Astrocyte (in vitro differentiated cells and primary cell): Measurements from ENCODE around the gene ZNF276. TPM values are rescaled to one million over a fixed set of nuclear protein-coding genes. Genes with fewer than 3 reads are reported as not detected.

Experiments used
- DNase-seq: peaks from one replicate; pipeline ENCODE4 v3.0.0-alpha.2; 2010; ENCODE audit warnings: low read depth
- FAIRE-seq: peaks from 2 replicates; lab custom pipeline; 2011; peaks lifted over from hg19 to GRCh38; lab: Jason Lieb, UNC
- H2AFZ ChIP-seq: 2 replicates; pipeline ENCODE4 v1.6.0; 2012; ENCODE audit warnings: low read depth, low read length, inconsistent platforms
- H3K27ac ChIP-seq: 2 replicates; pipeline ENCODE4 v1.5.1; 2011; ENCODE audit warnings: low read depth, low read length, inconsistent platforms
- H3K27me3 ChIP-seq: 2 replicates; pipeline ENCODE4 v1.6.0; 2011; ENCODE audit warnings: low read length, inconsistent platforms; ENCODE audit not compliant: insufficient read depth
- H3K36me3 ChIP-seq: 2 replicates; pipeline ENCODE4 v1.5.1; 2011; ENCODE audit warnings: low read length, inconsistent platforms; ENCODE audit not compliant: insufficient read depth
- H3K4me1 ChIP-seq: 2 replicates; pipeline ENCODE4 v1.5.1; 2011; ENCODE audit warnings: low read length, inconsistent platforms; ENCODE audit not compliant: insufficient read depth
- H3K4me2 ChIP-seq: 2 replicates; pipeline ENCODE4 v1.6.0; 2012; ENCODE audit warnings: low read length, inconsistent platforms
- H3K4me3 ChIP-seq: 2 replicates; pipeline ENCODE4 v1.5.1; 2011; ENCODE audit warnings: low read depth, mild to moderate bottlenecking, low read length, inconsistent platforms; ENCODE audit not compliant: insufficient read depth
- H3K79me2 ChIP-seq: 2 replicates; pipeline ENCODE4 v1.6.0; 2012; ENCODE audit warnings: mild to moderate bottlenecking, low read length, inconsistent platforms; ENCODE audit not compliant: insufficient read depth
- H3K9ac ChIP-seq: 2 replicates; pipeline ENCODE4 v1.6.0; 2012; ENCODE audit warnings: mild to moderate bottlenecking, low read length, inconsistent platforms
- H3K9me3 ChIP-seq: 2 replicates; pipeline ENCODE4 v1.5.1; 2012; ENCODE audit warnings: low read depth, mild to moderate bottlenecking, low read length, inconsistent platforms; ENCODE audit not compliant: insufficient read depth
- H4K20me1 ChIP-seq: 2 replicates; pipeline ENCODE4 v1.6.0; 2012; ENCODE audit warnings: low read length, inconsistent platforms; ENCODE audit not compliant: insufficient read depth
- H3K27ac Mint-ChIP-seq: one replicate; pipeline ENCODE4 v1.8.0; 2021; ENCODE audit warnings: mild to moderate bottlenecking, mixed read lengths; ENCODE audit not compliant: unreplicated experiment
- H3K27me3 Mint-ChIP-seq: one replicate; pipeline ENCODE4 v1.8.0; 2021; ENCODE audit warnings: low read depth, mixed read lengths; ENCODE audit not compliant: unreplicated experiment
- H3K36me3 Mint-ChIP-seq: one replicate; pipeline ENCODE4 v1.8.0; 2021; ENCODE audit warnings: low read depth, mixed read lengths; ENCODE audit not compliant: unreplicated experiment
- H3K4me1 Mint-ChIP-seq: one replicate; pipeline ENCODE4 v1.8.0; 2021; ENCODE audit warnings: low read depth, mixed read lengths; ENCODE audit not compliant: unreplicated experiment
- H3K4me3 Mint-ChIP-seq: one replicate; pipeline ENCODE4 v1.8.0; 2021; ENCODE audit warnings: mild to moderate bottlenecking, moderate library complexity, mixed read lengths; ENCODE audit not compliant: unreplicated experiment
- H3K9me3 Mint-ChIP-seq: one replicate; pipeline ENCODE4 v1.8.0; 2021; ENCODE audit warnings: mild to moderate bottlenecking, mixed read lengths; ENCODE audit not compliant: unreplicated experiment
- EZH2 ChIP-seq: IDR thresholded peaks from 2 replicates; pipeline ENCODE4 v1.6.1; 2012; ENCODE audit warnings: mild to moderate bottlenecking, low read length, inconsistent platforms; ENCODE audit not compliant: insufficient read depth
- total RNA-seq: library from RNA; stranded (reverse); gene quantifications from 2 replicates; pipeline ENCODE4 v1.2.1, GENCODE V29; 2021
- TF ChIP-seq, protein P1 (sequence below): IDR thresholded peaks from 2 replicates; pipeline ENCODE4 v1.5.1; 2011; ENCODE audit warnings: low read depth, mild to moderate bottlenecking, inconsistent platforms, low read length, moderate library complexity; ENCODE audit not compliant: insufficient read depth

Gene ZNF276
- total RNA-seq, 1 donor from 2014 or later = 21.6 TPM

DNA sequence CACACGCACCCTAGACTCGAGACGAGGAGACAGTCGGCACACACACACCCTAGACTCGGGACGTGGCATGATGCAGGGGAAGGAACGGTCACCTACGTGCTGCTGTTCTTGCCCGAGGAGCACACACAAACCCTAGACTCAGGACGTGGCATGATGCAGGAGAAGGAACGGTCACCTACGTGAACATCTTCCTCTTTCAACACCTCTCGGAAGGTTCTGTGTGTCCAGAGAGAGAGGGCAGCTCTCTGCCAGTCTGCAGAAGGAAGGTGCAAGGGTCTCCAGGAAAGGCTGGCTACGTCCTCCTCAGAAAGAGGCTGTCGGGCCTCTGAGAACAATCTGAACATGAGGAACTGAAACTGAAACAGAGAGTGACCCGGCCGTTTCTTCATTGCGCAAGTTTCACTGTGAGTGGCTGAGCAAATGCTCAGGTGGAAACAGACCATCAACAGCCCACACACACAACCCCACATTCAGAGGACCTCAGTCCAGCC lies 43.4 kb downstream of the ZNF276 start:
- no peak overlapping the region for H3K4me3 ChIP-seq
- peaks cover 15% of the 10 kb centered on the region for H3K36me3 ChIP-seq
- no peaks in the 10 kb centered on the region for H3K4me1 ChIP-seq
- no peak for DNase-seq
- no peaks in the 10 kb centered on the region for H3K79me2 ChIP-seq
- H3K4me2 ChIP-seq = no peak overlapping the region
- Mint-ChIP-seq H3K9me3 (no peaks in the 10 kb centered on the region), H3K27me3 (no peaks in the 10 kb centered on the region), H3K36me3 (peaks cover 6% of the 10 kb centered on the region), H3K27ac (no peak overlapping the region), H3K4me3 (no peak overlapping the region), H3K4me1 (no peaks in the 10 kb centered on the region)
- H2AFZ ChIP-seq = no peak overlapping the region
- H4K20me1 ChIP-seq = no peaks in the 10 kb centered on the region
- TF ChIP-seq, protein P1, sequence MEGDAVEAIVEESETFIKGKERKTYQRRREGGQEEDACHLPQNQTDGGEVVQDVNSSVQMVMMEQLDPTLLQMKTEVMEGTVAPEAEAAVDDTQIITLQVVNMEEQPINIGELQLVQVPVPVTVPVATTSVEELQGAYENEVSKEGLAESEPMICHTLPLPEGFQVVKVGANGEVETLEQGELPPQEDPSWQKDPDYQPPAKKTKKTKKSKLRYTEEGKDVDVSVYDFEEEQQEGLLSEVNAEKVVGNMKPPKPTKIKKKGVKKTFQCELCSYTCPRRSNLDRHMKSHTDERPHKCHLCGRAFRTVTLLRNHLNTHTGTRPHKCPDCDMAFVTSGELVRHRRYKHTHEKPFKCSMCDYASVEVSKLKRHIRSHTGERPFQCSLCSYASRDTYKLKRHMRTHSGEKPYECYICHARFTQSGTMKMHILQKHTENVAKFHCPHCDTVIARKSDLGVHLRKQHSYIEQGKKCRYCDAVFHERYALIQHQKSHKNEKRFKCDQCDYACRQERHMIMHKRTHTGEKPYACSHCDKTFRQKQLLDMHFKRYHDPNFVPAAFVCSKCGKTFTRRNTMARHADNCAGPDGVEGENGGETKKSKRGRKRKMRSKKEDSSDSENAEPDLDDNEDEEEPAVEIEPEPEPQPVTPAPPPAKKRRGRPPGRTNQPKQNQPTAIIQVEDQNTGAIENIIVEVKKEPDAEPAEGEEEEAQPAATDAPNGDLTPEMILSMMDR = no peak
- no peak for TF ChIP-seq EZH2
- H3K9me3 ChIP-seq = no peaks in the 10 kb centered on the region
- H3K27me3 ChIP-seq = no peaks in the 10 kb centered on the region
- H3K27ac ChIP-seq = no peak overlapping the region
- FAIRE-seq = no peak
- no peak overlapping the region for H3K9ac ChIP-seq

DNA sequence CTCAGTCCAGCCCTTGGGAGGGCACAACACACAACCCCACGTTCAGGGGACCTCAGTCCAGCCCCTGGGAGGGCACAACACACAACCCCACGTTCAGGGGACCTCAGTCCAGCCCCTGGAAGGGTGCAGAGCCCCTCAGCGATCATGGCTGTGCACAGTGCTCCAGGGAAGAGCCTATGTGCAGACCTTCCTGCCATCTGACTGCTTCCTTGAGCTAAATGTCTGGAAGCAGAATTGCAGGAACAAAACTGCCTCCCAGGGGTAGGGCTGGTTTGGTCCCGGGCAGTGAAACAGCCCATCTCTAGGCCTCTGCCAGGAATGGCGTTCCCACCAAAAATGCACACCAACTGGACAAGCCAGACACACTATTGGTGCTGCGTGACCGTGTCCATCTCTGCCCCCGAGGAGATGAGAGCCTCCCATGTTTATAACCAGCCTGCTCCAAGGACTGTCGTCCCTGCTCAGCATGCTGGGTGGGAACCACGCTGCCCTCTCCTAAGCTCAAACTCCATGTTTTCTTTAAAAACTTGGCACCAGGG lies 44.0 kb downstream of the ZNF276 start:
- peaks cover 17% of the 10 kb centered on the region for H3K36me3 ChIP-seq
- no peak overlapping the region for H3K27ac Mint-ChIP-seq

DNA sequence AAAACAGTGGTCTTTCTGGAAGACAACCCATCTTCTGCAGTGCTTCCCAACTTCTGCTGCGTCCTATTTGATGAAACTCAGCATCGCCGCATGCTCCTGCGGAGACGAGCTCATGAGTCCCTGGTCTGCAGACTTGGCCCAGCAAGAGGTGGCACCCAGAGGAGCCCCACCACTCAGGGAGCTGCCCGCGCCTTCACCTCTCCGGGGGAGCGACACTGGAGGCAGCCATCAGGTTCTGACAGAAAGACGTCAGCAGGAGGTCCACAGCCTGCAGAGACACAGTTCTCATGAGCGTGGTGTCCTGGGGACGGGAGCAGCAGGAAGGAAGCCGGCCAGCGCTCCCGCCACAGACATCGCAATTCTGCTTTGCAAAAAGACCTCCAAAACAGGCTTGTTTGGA lies 49.0 kb downstream of the ZNF276 start:
- H3K36me3 Mint-ChIP-seq = peaks cover 4% of the 10 kb centered on the region
- H3K9me3 Mint-ChIP-seq = no peaks in the 10 kb centered on the region
- H2AFZ ChIP-seq = no peak overlapping the region
- TF ChIP-seq, protein P1 = no peak
- TF ChIP-seq EZH2 = no peak
- H3K27me3 Mint-ChIP-seq = no peaks in the 10 kb centered on the region
- no peaks in the 10 kb centered on the region for H3K27me3 ChIP-seq
- H3K4me1 ChIP-seq = no peaks in the 10 kb centered on the region
- no peaks in the 10 kb centered on the region for H3K4me1 Mint-ChIP-seq
- no peak for DNase-seq
- no peak overlapping the region for H3K27ac ChIP-seq
- H3K4me2 ChIP-seq = no peak overlapping the region
- H3K9ac ChIP-seq = no peak overlapping the region
- no peaks in the 10 kb centered on the region for H4K20me1 ChIP-seq
- H3K4me3 ChIP-seq = no peak overlapping the region
- H3K9me3 ChIP-seq = no peaks in the 10 kb centered on the region
- no peak overlapping the region for H3K4me3 Mint-ChIP-seq
- H3K79me2 ChIP-seq = no peaks in the 10 kb centered on the region
- no peak for FAIRE-seq
- H3K27ac Mint-ChIP-seq = no peak overlapping the region
- peaks cover 28% of the 10 kb centered on the region for H3K36me3 ChIP-seq

More for the DNA sequence above, 44.0 kb downstream of the ZNF276 start:
- Histone ChIP-seq H3K4me3 (no peak overlapping the region), H4K20me1 (no peaks in the 10 kb centered on the region), H3K27me3 (no peaks in the 10 kb centered on the region), H3K4me1 (no peaks in the 10 kb centered on the region), H3K27ac (no peak overlapping the region), H3K79me2 (no peaks in the 10 kb centered on the region), H3K9ac (no peak overlapping the region), H3K9me3 (no peaks in the 10 kb centered on the region), H3K4me2 (no peak overlapping the region), H2AFZ (no peak overlapping the region)
- TF ChIP-seq, protein P1 = no peak
- TF ChIP-seq EZH2 = no peak
- no peaks in the 10 kb centered on the region for H3K9me3 Mint-ChIP-seq
- peaks cover 7% of the 10 kb centered on the region for H3K36me3 Mint-ChIP-seq
- H3K27me3 Mint-ChIP-seq = no peaks in the 10 kb centered on the region
- FAIRE-seq (no peak), DNase-seq (no peak)
- H3K4me1 Mint-ChIP-seq = no peaks in the 10 kb centered on the region
- no peak overlapping the region for H3K4me3 Mint-ChIP-seq
